Mucosa of descending colon (tissue), 3 donors: ENCODE data around the gene DUSP8. TPM values are rescaled to one million over a fixed set of nuclear protein-coding genes. Genes with fewer than 3 reads are reported as not detected.

Experiments used
- ATAC-seq: fragments of 200-7000 bp; cut with Tn5 transposase; one replicate; pipeline ENCODE4 v1.9.1; 2020; ENCODE audit warnings: mild to moderate bottlenecking, moderate library complexity
- DNase-seq, 3 donors: peaks; one replicate each; pipeline ENCODE4 v3.0.0-alpha.2; 2020
- H3K36me3 ChIP-seq: fragments of 200-600 bp; one replicate; pipeline ENCODE4 v1.8.0; 2021; ENCODE audit warnings: low read depth, mild to moderate bottlenecking
- H3K4me1 ChIP-seq: fragments of 200-600 bp; one replicate; pipeline ENCODE4 v1.8.0; 2021; ENCODE audit warnings: low read depth, mild to moderate bottlenecking
- H3K4me3 ChIP-seq: fragments of 200-600 bp; one replicate; pipeline ENCODE4 v1.8.0; 2021; ENCODE audit warnings: mild to moderate bottlenecking
- H3K9me3 ChIP-seq: fragments of 200-600 bp; one replicate; pipeline ENCODE4 v1.8.0; 2021; ENCODE audit warnings: mild to moderate bottlenecking
- intact Hi-C, 2 donors: fragments of 100-400 bp; cut with DNase I in 1 of 2; cut with micrococcal nuclease in 1 of 2; formaldehyde crosslinking; loops; one replicate each; pipeline versions ENCODE4 v1.11.0 to v1.11.1; 2022; cut with DNase I, micrococcal nuclease
- total RNA-seq, 3 donors: library from RNA; stranded (reverse); fragmentation: NEBNext Ultra II Directional in 2 of 3; extraction: Animal tissue kit (Norgen Biotek cat#: 25700) in 2 of 3; gene quantifications; one replicate each; pipeline versions ENCODE4 v1.2.1 to v1.2.4, GENCODE V29; 2021 to 2023
- TF ChIP-seq, protein P1 (sequence below): fragments of 200-600 bp; IDR thresholded peaks from one replicate; pipeline ENCODE4 v1.8.0; 2022; ENCODE audit warnings: antibody characterized with exemption, mild to moderate bottlenecking
- donor health status: DM: no; HTN: no; CAD: no; lungs with moderate emphysema.
- donor health status: DM: no; HTN: no; CAD: no.
- donor health status: DM: no; HTN: yes; CAD: no.

The DUSP8 gene
- total RNA-seq, 3 donors from 2014 or later = 28.2 to 31.7 (median 28.5) TPM

DNA sequence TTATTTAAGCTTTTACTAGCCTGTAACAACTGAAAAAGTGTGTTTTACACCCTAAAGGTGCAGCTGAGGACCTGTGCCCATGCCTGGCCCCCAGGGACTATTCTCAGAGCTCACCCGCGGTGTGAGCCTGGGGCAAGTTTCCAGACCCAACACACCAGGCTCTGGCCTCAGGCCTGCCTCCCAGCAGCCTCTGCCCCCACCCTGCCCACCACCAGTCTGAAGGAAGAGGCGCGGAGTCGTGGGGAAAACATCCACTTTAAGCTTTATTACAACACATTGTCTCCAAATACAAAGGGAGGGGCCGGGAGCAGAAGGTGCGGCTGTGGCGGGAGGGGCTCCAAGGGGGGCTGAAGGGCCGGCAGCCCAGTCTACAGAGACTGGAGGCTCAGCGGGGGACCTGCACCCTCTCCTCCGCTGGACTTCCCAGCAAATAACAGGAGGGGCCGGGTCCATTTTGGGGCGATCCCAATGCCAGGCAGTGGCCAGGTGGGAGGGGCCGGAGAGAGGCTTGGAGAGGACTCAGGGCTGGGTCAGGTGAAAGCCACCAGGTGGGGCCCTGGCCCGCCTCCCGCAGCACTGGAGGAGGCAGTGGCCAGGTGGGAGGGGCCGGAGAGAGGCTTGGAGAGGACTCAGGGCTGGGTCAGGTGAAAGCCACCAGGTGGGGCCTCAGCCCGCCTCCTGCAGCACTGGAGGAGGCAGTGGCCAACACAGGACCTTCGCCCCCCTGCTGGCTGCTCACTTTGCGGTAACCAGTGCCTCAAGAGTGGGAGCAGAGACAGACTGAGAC is 18.1 kb downstream of the DUSP8 start:
- no peak overlapping the region for H3K4me3 ChIP-seq
- H3K36me3 ChIP-seq = no peaks in the 10 kb centered on the region
- TF ChIP-seq, protein P1, sequence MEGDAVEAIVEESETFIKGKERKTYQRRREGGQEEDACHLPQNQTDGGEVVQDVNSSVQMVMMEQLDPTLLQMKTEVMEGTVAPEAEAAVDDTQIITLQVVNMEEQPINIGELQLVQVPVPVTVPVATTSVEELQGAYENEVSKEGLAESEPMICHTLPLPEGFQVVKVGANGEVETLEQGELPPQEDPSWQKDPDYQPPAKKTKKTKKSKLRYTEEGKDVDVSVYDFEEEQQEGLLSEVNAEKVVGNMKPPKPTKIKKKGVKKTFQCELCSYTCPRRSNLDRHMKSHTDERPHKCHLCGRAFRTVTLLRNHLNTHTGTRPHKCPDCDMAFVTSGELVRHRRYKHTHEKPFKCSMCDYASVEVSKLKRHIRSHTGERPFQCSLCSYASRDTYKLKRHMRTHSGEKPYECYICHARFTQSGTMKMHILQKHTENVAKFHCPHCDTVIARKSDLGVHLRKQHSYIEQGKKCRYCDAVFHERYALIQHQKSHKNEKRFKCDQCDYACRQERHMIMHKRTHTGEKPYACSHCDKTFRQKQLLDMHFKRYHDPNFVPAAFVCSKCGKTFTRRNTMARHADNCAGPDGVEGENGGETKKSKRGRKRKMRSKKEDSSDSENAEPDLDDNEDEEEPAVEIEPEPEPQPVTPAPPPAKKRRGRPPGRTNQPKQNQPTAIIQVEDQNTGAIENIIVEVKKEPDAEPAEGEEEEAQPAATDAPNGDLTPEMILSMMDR = no peak
- DNase-seq = peak; percentile 88 to 92 (median 89)
- peaks cover 19% of the 10 kb centered on the region for H3K4me1 ChIP-seq
- ATAC-seq = peak; percentile 86
- no peaks in the 10 kb centered on the region for H3K9me3 ChIP-seq
- intact Hi-C loops = no loop called here

DNA sequence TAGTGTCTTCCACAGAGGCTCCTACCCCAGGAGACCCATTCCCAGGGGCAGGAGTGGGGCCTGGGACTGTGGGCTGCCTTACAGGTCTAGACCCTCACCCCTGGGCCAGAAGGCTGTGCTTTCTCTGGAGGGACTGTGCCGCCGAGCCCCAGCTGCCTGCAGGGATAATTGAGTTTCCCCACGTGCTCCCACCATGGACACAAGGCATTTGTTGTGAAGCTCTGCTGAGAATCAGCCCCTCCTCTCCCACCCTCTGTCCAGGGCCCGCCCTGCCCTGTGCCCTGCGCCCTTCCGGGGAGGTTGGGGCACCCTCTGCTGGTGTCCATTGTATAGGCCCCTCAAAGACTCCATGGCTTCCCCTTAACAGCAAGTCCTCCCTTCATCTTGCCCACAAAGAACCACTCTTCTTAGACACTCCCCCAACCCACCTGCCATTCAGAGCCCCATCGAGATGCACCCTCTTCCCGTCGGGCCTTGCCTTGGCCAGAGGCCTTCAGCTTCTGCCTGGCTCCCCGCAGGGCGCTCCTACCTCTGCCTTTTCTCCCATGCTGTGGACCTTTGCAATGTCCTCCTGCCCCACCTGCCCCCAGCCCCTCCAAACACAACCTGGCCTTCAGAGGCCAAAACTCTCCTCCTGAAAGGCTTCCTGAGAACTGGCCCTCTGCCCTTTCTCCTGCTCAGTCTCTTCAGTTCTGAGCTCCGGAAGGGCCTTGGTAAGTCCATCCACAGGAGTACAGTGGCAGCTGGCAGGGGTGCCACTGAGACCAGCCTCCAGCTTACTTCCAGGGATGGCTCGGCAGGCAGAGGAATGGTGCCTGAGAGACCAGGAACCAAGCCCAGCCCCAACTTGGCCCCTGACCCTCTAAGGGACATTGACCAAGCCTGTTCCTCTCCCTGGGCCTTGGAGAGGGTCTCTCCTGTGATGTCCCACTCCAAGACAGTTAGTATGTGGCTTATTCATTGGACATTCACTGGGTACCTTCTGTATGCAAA is 22.4 kb downstream of the DUSP8 start:
- TF ChIP-seq, protein P1 = no peak
- Histone ChIP-seq H3K9me3 (no peaks in the 10 kb centered on the region), H3K4me3 (no peak overlapping the region), H3K36me3 (no peaks in the 10 kb centered on the region), H3K4me1 (peaks cover 38% of the 10 kb centered on the region)
- intact Hi-C loops = no loop called here
- DNase-seq (no peak), ATAC-seq (no peak)

DNA sequence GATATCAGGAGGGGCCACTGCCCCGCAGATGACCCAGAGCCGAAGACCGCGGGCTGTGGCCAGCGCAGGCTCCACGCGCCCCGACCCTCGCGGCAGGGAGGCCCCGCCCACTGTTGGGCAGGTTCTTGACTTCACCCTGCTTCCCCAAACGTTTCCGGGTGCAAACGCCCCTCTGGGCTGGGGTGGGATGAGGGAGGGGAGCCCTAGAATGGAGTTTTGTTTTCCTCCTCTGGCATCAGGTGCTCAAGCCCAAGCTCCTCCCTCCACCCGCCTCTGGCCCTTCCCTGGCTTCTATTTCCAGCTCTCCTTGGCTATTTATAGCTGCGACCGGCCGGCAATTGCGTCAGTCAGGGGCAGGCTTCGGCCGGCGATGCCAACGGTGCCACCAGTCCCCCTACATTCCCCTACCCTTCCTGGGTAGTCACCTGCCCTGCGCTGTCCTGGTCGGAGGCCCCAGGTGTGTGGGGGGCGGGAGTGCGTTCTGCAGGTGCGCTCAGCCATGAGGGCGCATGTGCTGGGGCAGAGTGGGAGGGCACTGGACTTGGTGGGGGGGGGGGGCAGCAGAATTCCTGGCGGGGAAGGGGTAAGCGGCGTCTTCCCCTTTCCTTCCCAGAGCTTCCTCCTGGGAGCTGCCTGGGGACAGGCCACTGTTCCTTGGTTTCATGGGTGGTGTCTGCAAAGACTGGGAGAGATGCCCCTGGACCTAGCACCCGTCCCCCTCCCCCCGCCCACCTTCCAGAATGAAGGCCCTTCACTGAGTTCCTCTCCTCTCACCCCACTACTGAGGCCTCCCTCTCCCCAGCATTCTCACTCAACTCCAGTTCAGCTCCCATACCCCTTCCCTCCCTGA is 23.6 kb downstream of the DUSP8 start:
- H3K36me3 ChIP-seq = no peaks in the 10 kb centered on the region
- intact Hi-C loops = no loop called here
- peak; percentile 65 for ATAC-seq
- H3K9me3 ChIP-seq = no peaks in the 10 kb centered on the region
- TF ChIP-seq, protein P1 = no peak
- H3K4me1 ChIP-seq = peaks cover 32% of the 10 kb centered on the region
- peak; percentile 82 to 88 (median 86) for DNase-seq
- no peak overlapping the region for H3K4me3 ChIP-seq

GRCh38 chr11:1547467-1548098 is 24.5 kb downstream of the DUSP8 start:
- no peak overlapping the region for H3K4me3 ChIP-seq
- no peaks in the 10 kb centered on the region for H3K36me3 ChIP-seq
- TF ChIP-seq, protein P1 = no peak
- peaks cover 33% of the 10 kb centered on the region for H3K4me1 ChIP-seq
- intact Hi-C loops = no loop called here
- ATAC-seq (peak; percentile 31), DNase-seq (peak in 1 of 3 donors; percentile 62)
- H3K9me3 ChIP-seq = no peaks in the 10 kb centered on the region
